LHCN-M2 (cell line): ENCODE results near the gene HES1. TPM values are rescaled to one million over a fixed set of nuclear protein-coding genes. Genes with fewer than 3 reads are reported as not detected.
"Not testable (repeated sequence)": the region's sequence is repeated elsewhere in the genome, so short reads cannot be mapped to it uniquely, and the experiment has no call there.

Experiments
- DNase-seq: peaks from one replicate; pipeline ENCODE4 v3.0.0-alpha.2; 2012; ENCODE audit warnings: low read depth
- total RNA-seq: library from RNA; depleted of rRNA; stranded (reverse); fragments of >200 nt; gene quantifications from 2 replicates; pipeline ENCODE4 v1.2.3, GENCODE V29; 2014

The HES1 gene
- total RNA-seq, 1 experiment from 2014 or later = 0.52 TPM

- no peak for DNase-seq
These were observed 7.6 kb upstream of the HES1 start for GRCh38 chr3:194128202-194128918.

DNA sequence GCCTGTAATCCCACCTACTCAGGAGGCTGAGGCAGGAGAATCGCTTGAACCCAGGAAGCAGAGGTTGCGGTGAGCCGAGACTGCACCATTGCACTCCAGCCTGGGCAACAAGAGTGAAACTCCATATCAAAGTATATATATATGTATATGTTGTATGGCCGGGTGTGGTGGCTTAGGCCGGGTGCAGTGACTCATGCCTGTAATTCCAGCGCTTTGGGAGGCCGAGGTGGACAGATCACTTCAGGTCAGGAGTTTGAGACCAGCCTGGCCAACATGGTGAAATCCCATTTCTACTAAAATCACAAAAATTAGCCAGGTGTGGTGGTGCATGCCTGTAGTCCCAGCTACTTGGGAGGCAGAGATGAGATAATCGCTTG is 7.0 kb upstream of the HES1 start:
- DNase-seq = not testable (repeated sequence)

- no peak for DNase-seq
These were observed 6.3 kb upstream of the HES1 start for GRCh38 chr3:194129581-194130133.

GRCh38 chr3:194130188-194130587 is 5.8 kb upstream of the HES1 start:
- DNase-seq = no peak

DNA sequence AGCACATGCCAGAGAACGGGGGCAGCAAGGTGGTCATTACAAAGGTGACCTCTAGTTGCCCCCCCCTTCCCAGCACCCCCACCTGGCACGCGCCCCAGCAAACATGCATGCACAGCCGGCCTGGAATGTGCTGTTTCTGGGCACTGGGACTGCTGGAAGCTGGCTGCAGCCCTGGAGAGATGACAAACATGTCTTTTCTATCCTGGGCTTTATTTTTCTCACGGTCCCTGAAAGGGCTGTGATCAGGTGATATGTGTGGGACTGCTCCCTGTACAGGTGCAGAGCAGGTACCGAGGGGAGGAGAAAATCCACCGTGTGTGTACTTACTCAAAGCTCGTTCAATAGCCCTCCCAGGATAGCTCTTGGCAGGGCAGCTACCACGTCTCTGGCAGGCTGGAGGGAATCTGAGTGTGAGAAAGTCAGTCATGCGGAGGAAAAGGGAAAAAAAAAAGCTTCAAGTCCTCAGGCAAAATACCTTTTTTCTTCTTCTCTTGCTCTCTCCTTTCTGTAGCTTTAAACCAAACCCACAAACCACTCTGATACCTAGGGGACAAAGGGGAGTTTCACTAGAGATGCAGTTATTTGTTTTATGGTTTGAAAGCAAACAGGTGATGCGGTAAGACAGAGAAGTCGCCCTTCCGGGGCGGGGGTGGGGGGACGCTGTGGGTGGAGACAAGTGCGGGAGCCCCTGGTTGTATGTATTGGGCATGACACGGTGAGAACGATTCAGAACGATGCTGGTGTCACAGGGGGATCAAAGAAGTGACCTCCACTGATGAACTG is 5.0 kb upstream of the HES1 start:
- DNase-seq = no peak

- DNase-seq = no peak
These were observed 3.3 kb upstream of the HES1 start for GRCh38 chr3:194132465-194133286.

GRCh38 chr3:194133661-194134230 is 2.2 kb upstream of the HES1 start:
- DNase-seq = peak; percentile 12

DNA sequence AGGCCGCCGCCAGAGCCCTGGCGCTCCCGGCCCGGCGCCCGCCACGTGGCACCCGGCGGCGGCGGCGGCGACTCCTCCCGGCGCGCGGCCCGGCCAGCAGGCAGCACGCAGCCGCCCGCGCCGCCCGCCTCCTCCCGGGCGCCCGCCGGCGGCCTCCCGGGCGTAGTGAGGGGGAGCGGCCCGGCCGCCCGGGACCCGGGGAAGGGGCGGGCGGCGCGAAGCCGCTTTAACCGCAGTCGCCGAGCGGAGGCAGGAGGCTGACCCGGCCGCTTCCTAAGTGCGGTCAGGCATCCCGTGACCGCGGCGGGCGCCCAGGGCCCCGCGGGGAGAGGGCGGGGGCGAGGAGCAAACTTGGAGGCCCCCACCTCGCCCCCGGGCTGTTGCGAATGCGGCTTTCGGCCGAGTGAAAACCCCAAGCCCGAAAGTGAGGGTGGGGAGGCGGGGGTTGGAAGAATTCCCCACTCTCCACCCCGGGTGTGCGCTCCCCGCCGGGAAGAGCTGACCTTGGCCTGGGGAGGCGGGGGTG is 1.7 kb upstream of the HES1 start:
- peak; percentile 24 for DNase-seq

GRCh38 chr3:194134757-194135515 is 1.0 kb upstream of the HES1 start:
- peak; percentile 84 for DNase-seq

GRCh38 chr3:194135516-194135805 is 487 bp upstream of the HES1 start:
- no peak for DNase-seq

GRCh38 chr3:194136519-194137007 is 615 bp downstream of the HES1 start:
- DNase-seq = no peak

DNA sequence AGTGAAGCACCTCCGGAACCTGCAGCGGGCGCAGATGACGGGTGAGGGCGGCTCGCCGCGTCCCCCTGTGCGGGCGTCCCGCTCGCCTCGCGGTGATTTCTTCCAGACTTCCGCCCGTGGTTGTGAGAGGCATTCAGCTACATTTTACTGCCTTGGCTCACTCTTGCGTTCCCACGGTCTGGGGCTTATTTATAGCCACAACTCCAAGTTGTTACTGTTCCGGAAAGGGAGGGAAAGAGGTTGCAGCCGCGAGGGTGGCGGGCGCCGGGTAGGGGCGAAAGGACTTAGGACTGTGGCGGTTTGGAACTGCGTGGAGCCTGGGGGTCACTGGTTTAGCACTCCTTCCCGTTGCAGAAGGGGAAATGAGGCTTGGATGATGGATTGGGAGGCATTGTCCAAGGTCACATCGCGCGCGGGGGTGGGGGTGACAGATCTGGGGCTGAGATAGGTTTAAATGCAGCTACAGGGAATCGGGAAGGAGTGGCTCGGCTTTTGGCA is 1.1 kb downstream of the HES1 start:
- peak; percentile 45 for DNase-seq

DNA sequence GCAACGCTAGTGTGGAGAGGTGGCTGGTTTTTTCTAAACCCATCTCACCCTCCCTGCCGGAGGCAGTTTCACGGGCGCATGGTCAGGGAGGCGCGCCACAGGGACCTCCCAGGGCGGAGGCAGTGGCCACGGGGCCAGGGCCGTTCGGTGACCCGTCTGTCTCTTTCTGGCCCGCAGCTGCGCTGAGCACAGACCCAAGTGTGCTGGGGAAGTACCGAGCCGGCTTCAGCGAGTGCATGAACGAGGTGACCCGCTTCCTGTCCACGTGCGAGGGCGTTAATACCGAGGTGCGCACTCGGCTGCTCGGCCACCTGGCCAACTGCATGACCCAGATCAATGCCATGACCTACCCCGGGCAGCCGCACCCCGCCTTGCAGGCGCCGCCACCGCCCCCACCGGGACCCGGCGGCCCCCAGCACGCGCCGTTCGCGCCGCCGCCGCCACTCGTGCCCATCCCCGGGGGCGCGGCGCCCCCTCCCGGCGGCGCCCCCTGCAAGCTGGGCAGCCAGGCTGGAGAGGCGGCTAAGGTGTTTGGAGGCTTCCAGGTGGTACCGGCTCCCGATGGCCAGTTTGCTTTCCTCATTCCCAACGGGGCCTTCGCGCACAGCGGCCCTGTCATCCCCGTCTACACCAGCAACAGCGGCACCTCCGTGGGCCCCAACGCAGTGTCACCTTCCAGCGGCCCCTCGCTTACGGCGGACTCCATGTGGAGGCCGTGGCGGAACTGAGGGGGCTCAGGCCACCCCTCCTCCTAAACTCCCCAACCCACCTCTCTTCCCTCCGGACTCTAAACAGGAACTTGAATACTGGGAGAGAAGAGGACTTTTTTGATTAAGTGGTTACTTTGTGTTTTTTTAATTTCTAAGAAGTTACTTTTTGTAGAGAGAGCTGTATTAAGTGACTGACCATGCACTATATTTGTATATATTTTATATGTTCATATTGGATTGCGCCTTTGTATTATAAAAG is 1.8 kb downstream of the HES1 start:
- DNase-seq = peak; percentile 11

GRCh38 chr3:194138732-194139070 is 2.8 kb downstream of the HES1 start:
- no peak for DNase-seq

DNA sequence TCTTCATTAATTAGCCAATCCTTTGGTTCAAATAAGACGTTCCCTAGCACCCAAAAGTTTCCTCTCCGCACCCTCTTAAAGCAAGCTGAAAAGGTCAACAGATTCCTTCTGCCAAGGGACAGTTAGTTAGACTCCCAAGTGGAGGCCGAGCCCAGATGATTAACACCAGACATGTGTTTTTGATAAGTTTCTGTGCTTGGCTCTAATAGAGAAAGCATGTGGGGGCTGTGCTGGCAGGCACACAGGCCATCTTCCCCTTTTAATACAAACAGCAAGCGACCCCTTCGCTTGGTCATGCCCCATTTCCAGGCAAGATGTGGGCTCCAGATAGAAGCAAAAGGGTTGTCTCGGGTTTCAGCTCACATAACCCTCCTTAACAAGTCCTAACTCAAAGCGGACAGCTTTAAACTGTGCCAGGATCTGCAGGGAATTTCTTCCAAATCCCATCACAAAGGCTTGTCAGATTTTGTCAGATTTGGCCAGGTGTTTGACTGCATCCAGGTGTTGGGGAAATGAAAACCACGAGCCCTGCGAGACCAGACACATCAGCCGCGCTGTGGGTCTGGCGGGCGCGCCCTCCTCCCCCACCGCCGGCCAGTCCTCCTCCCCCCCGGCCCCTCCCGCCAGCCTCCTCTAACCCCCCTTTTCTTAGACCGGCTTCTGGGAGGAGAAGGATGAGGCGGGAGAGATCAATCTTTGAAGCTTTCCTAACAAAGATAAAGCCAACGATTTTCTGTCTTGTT is 3.3 kb downstream of the HES1 start:
- DNase-seq = no peak

DNA sequence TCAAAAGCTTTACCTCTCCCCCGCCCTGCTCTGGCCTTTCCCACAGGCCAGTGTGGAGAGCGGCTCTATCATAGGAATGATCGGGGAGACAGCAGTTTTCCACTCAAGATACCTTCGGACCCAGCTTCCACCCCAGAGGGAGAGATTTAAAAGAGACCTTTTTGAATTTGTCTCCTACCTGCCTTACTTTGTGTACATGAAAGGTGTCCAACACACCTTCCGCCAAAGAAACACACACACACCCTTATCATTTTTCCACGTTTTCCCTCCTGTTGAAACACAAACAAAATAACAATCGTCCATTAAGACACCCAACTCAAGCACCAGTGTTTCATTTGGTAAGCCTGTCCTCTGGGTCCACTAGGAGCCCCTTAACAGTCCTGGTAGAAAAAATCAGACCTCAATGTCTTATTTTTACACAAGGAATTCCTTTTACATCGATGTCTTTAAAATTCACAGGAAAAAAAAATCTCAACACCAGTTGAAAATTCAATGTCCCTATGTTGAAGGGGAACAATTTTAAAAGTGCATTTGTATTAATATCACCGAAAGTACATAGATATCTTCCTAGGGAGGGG is 4.0 kb downstream of the HES1 start:
- DNase-seq = no peak

DNA sequence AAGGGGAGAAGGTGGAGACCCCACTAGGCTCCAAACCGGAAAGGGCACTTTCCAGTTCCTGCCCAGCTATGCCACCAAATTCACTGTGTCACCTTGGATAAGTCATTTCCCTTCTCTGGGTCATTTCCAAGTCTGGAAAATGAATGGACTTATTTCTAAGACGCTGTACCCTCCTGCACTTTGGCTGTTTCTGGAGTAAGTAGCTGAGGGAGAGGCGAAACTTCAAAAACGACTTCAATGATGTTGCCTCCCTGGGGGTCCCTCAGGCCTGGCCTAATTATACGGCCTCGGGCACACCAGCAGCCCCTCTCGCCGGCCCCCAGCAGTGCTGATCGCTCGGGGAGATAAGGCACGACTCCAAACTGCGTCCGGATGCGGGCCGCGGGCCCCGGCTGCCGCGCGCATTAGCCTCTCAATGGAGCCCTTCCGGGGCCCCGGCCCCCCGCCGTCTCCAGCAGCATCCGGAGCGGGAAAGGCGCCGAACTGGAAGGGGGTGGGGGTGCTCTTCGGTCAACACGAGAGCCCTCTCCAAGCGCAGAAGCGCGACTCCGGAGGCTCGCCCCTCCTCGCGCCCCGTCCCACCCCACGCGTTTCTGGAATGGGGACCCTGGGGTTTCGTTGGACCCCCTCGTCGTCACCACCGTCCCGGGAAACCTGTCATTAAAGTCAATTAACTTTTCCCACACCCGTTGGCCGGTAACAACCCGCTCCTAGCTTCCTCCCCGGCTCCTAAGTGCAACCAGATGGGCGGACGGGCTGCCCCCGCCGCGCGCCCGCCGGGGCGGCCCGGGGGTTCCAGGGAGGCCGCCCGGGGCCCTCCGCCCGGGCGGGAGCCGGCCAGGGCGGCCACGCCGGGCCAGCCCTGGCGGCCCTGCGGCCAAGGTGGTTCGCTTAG is 4.8 kb downstream of the HES1 start:
- DNase-seq = no peak
